Trophoblast cell (in vitro differentiated cells and primary cell): ENCODE data around the gene CDKN2C.

ENCODE experiments used
- DNase-seq, 2 donors: peaks; one replicate each; pipeline ENCODE4 v3.0.0-alpha.2; 2016
- H2AFZ ChIP-seq: 2 replicates; pipeline ENCODE4 v1.6.1; 2013; ENCODE audit warnings: low read length, moderate library complexity, mild to moderate bottlenecking; ENCODE audit not compliant: insufficient read depth, poor library complexity
- H2AK5ac ChIP-seq: 2 replicates; pipeline ENCODE4 v1.6.1; 2013; ENCODE audit warnings: mild to moderate bottlenecking, low read length
- H2BK120ac ChIP-seq: 2 replicates; pipeline ENCODE4 v1.6.1; 2013; ENCODE audit warnings: low read length, mild to moderate bottlenecking, moderate library complexity; ENCODE audit not compliant: insufficient read depth, poor library complexity
- H2BK12ac ChIP-seq: 2 replicates; pipeline ENCODE4 v1.6.1; 2013; ENCODE audit warnings: mild to moderate bottlenecking, low read length, moderate library complexity
- H2BK5ac ChIP-seq: 2 replicates; pipeline ENCODE4 v1.6.1; 2013; ENCODE audit warnings: low read length, low read depth, moderate library complexity, mild to moderate bottlenecking; ENCODE audit not compliant: poor library complexity
- H3K14ac ChIP-seq: 2 replicates; pipeline ENCODE4 v1.6.1; 2013; ENCODE audit warnings: mild to moderate bottlenecking, low read length
- H3K18ac ChIP-seq: 2 replicates; pipeline ENCODE4 v1.6.1; 2013; ENCODE audit warnings: mild to moderate bottlenecking, low read length
- H3K23ac ChIP-seq: 2 replicates; pipeline ENCODE4 v1.6.1; 2013; ENCODE audit warnings: low read length
- H3K27ac ChIP-seq: 2 replicates; pipeline ENCODE4 v1.5.1; 2013; ENCODE audit warnings: low read depth, mild to moderate bottlenecking, inconsistent platforms, low read length, moderate library complexity
- H3K27me3 ChIP-seq: 2 replicates; pipeline ENCODE4 v1.6.1; 2013; ENCODE audit warnings: inconsistent platforms, mild to moderate bottlenecking, low read length, moderate library complexity; ENCODE audit not compliant: insufficient read depth
- H3K36me3 ChIP-seq, 2 experiments: 1 replicate in 1 of 2; 2 replicates in 1 of 2; pipeline ENCODE4 v1.6.1; 2013; ENCODE audit warnings: low read length in 2 of 2, mild to moderate bottlenecking in 2 of 2, moderate library complexity in 1 of 2; ENCODE audit not compliant: insufficient read depth in 2 of 2, control insufficient read depth in 1 of 2
- H3K4ac ChIP-seq: 2 replicates; pipeline ENCODE4 v1.6.1; 2013; ENCODE audit warnings: low read depth, mild to moderate bottlenecking, low read length, moderate library complexity
- H3K4me1 ChIP-seq, 2 experiments: 1 replicate in 1 of 2; 2 replicates in 1 of 2; pipeline ENCODE4 v1.6.1; 2013; ENCODE audit warnings: low read length in 2 of 2, mild to moderate bottlenecking in 2 of 2, moderate library complexity in 1 of 2; ENCODE audit not compliant: insufficient read depth in 2 of 2, control insufficient read depth in 1 of 2
- H3K4me2 ChIP-seq: 2 replicates; pipeline ENCODE4 v1.6.1; 2013; ENCODE audit warnings: inconsistent platforms, mild to moderate bottlenecking, low read length, moderate library complexity
- H3K4me3 ChIP-seq: 2 replicates; pipeline ENCODE4 v1.5.1; 2013; ENCODE audit warnings: mild to moderate bottlenecking, low read depth, low read length, inconsistent platforms
- H3K79me1 ChIP-seq: one replicate; pipeline ENCODE4 v1.6.1; 2013; ENCODE audit warnings: low read length
- H3K79me2 ChIP-seq: 2 replicates; pipeline ENCODE4 v1.6.1; 2013; ENCODE audit warnings: low read length, mild to moderate bottlenecking; ENCODE audit not compliant: control insufficient read depth, insufficient read depth, poor library complexity
- H3K9ac ChIP-seq: 2 replicates; pipeline ENCODE4 v1.6.1; 2013; ENCODE audit warnings: mild to moderate bottlenecking, low read length
- H3K9me3 ChIP-seq: 2 replicates; pipeline ENCODE4 v1.6.1; 2013; ENCODE audit warnings: low read depth, mild to moderate bottlenecking, control low read depth, inconsistent platforms, low read length; ENCODE audit not compliant: insufficient read depth
- H4K12ac ChIP-seq: 2 replicates; pipeline ENCODE4 v1.6.1; 2013; ENCODE audit warnings: low read depth, mild to moderate bottlenecking, low read length, moderate library complexity
- H4K8ac ChIP-seq: 2 replicates; pipeline ENCODE4 v1.6.1; 2013; ENCODE audit warnings: low read depth, mild to moderate bottlenecking, low read length, moderate library complexity
- H4K91ac ChIP-seq: one replicate; pipeline ENCODE4 v1.6.1; 2013; ENCODE audit warnings: low read depth, mild to moderate bottlenecking, low read length, moderate library complexity
- WGBS: extraction: QIAGEN DNeasy Blood & Tissue Kit; methylation state at CpG from one replicate; pipeline ENCODE4 v1.1.7; 2013; ENCODE audit warnings: missing lambda C conversion rate; ENCODE audit not compliant: insufficient read length, insufficient coverage; ENCODE audit errors: extremely low coverage; 5-methylcytosine and 5-hydroxymethylcytosine counted together

Gene CDKN2C

GRCh38 chr1:50982611-50983010 lies 12.6 kb downstream of the CDKN2C start:
- Histone ChIP-seq H4K12ac (no peak overlapping the region), H4K8ac (no peak overlapping the region), H3K27ac (no peak overlapping the region), H3K36me3 (no peaks in the 10 kb centered on the region), H2AK5ac (no peak overlapping the region), H3K9me3 (no peaks in the 10 kb centered on the region), H3K4ac (no peak overlapping the region), H3K4me1 (peaks cover 3 to 5% of the 10 kb centered on the region in 2 experiments), H3K14ac (no peak overlapping the region), H3K79me1 (no peaks in the 10 kb centered on the region), H3K23ac (no peak overlapping the region), H3K4me3 (no peak overlapping the region), H2BK5ac (no peak overlapping the region), H4K91ac (no peak overlapping the region), H3K9ac (no peak overlapping the region), H3K18ac (no peak overlapping the region), H3K79me2 (no peaks in the 10 kb centered on the region), H2BK120ac (no peak overlapping the region), H2BK12ac (no peak overlapping the region), H3K27me3 (peaks cover 13% of the 10 kb centered on the region), H2AFZ (no peak overlapping the region), H3K4me2 (no peak overlapping the region)
- no peak for DNase-seq
- WGBS: no CpG with 5 or more reads among the region's 3 CpGs

GRCh38 chr1:50983219-50983802 lies 13.3 kb downstream of the CDKN2C start:
- Histone ChIP-seq H2AFZ (no peak overlapping the region), H3K23ac (no peak overlapping the region), H4K8ac (no peak overlapping the region), H3K14ac (no peak overlapping the region), H3K27ac (no peak overlapping the region), H3K79me1 (no peaks in the 10 kb centered on the region), H2BK12ac (no peak overlapping the region), H2BK120ac (no peak overlapping the region), H3K4ac (no peak overlapping the region), H3K27me3 (peaks cover 8% of the 10 kb centered on the region), H2AK5ac (no peak overlapping the region), H3K9ac (no peak overlapping the region), H3K4me1 (no peaks in the 10 kb centered on the region), H4K12ac (no peak overlapping the region), H3K79me2 (no peaks in the 10 kb centered on the region), H3K9me3 (no peaks in the 10 kb centered on the region), H3K4me3 (no peak overlapping the region), H3K36me3 (no peaks in the 10 kb centered on the region), H3K18ac (no peak overlapping the region), H4K91ac (no peak overlapping the region), H2BK5ac (no peak overlapping the region), H3K4me2 (no peak overlapping the region)
- no CpG with 5 or more reads among the region's 2 CpGs for WGBS
- no peak for DNase-seq

- Histone ChIP-seq H4K12ac (no peak overlapping the region), H3K27me3 (no peaks in the 10 kb centered on the region), H3K9ac (no peak overlapping the region), H2AK5ac (no peak overlapping the region), H2AFZ (no peak overlapping the region), H3K79me2 (no peaks in the 10 kb centered on the region), H4K91ac (no peak overlapping the region), H3K18ac (no peak overlapping the region), H3K14ac (no peak overlapping the region), H2BK12ac (no peak overlapping the region), H3K27ac (no peak overlapping the region), H3K9me3 (no peaks in the 10 kb centered on the region), H2BK5ac (no peak overlapping the region), H3K4me2 (no peak overlapping the region), H3K79me1 (no peaks in the 10 kb centered on the region), H3K4me3 (no peak overlapping the region), H3K4me1 (no peaks in the 10 kb centered on the region), H4K8ac (no peak overlapping the region), H2BK120ac (no peak overlapping the region), H3K36me3 (no peaks in the 10 kb centered on the region), H3K4ac (no peak overlapping the region), H3K23ac (no peak overlapping the region)
- WGBS: no CpG with 5 or more reads among the region's 1 CpG
- DNase-seq: no peak
Measured at GRCh38 chr1:50985094-50985493, 15.0 kb downstream of the CDKN2C start.

GRCh38 chr1:50986653-50987052 lies 16.6 kb downstream of the CDKN2C start:
- Histone ChIP-seq H3K4me3 (no peak overlapping the region), H3K18ac (no peak overlapping the region), H3K9me3 (no peaks in the 10 kb centered on the region), H3K79me2 (no peaks in the 10 kb centered on the region), H4K91ac (no peak overlapping the region), H3K79me1 (no peaks in the 10 kb centered on the region), H3K23ac (no peak overlapping the region), H3K4ac (no peak overlapping the region), H3K9ac (no peak overlapping the region), H2BK12ac (no peak overlapping the region), H3K14ac (no peak overlapping the region), H2BK5ac (no peak overlapping the region), H4K8ac (no peak overlapping the region), H3K27ac (no peak overlapping the region), H2BK120ac (no peak overlapping the region), H3K4me1 (no peaks in the 10 kb centered on the region), H3K36me3 (no peaks in the 10 kb centered on the region), H2AK5ac (no peak overlapping the region), H4K12ac (no peak overlapping the region), H2AFZ (no peak overlapping the region), H3K27me3 (no peaks in the 10 kb centered on the region), H3K4me2 (no peak overlapping the region)
- no peak for DNase-seq
- WGBS: no CpG with 5 or more reads among the region's 4 CpGs
